K562 (cell line): Measurements from ENCODE around the gene LAMA2. TPM values are rescaled to one million over a fixed set of nuclear protein-coding genes. Genes with fewer than 3 reads are reported as not detected.

Experiments used
- ATAC-seq: fragments of 200-7000 bp; cut with Tn5 transposase; 3 replicates; pipeline ENCODE4 v1.9.1; 2020; ENCODE audit warnings: moderate library complexity
- BruUV-seq: library from RNA; stranded (reverse); fragments of 400-500 nt; replicated peaks from 2 replicates; lab custom pipeline; 2021; lab: Mats Ljungman, UMichigan
- CTCF ChIA-PET: fragments of 300-600 bp; formaldehyde crosslinking; extraction: SDS; loops from one replicate; lab custom pipeline; 2021; ENCODE audit warnings: low intra/inter-chr PET ratio; lab: Yijun Ruan, JAX
- POLR2A ChIA-PET: fragments of 300-600, 350-650 bp; sonication (Branson Sonifier 250); formaldehyde crosslinking; extraction: SDS; loops from one replicate; lab custom pipeline; 2021; ENCODE audit warnings: antibody characterized with exemption, inconsistent platforms; lab: Yijun Ruan, JAX
- DNase-seq, 4 experiments: peaks; one replicate each; pipeline versions ENCODE4 v3.0.0 to v3.0.0-alpha.2; 2011 to 2018; ENCODE audit warnings: low spot score in 3 of 4, mixed read lengths in 3 of 4; ENCODE audit errors: extremely low read depth in 1 of 4
- FAIRE-seq: peaks from 2 replicates; lab custom pipeline; 2011; peaks lifted over from hg19 to GRCh38; lab: Jason Lieb, UNC
- H2AFZ ChIP-seq: 2 replicates; pipeline ENCODE4 v1.6.0; 2011; ENCODE audit warnings: low read depth, low read length, control low read depth, inconsistent platforms
- H3K27ac ChIP-seq: fragments of 200-600 bp; 3 replicates; pipeline ENCODE4 v1.8.0; 2011; ENCODE audit warnings: low read depth, mild to moderate bottlenecking, control low read depth, inconsistent platforms, low read length, moderate library complexity, mixed read lengths; ENCODE audit errors: extremely low read depth
- H3K27me3 ChIP-seq, 2 experiments: fragments of 300-600 bp in 1 of 2; 2 replicates in 1 of 2; 3 replicates in 1 of 2; pipeline versions ENCODE4 v1.6.0 to v1.8.0; 2011; ENCODE audit warnings: inconsistent platforms in 2 of 2, low read length in 2 of 2, mild to moderate bottlenecking in 1 of 2, mixed read lengths in 1 of 2, moderate library complexity in 1 of 2; ENCODE audit not compliant: control insufficient read depth in 2 of 2, insufficient read depth in 2 of 2
- H3K36me3 ChIP-seq: fragments of 300-600 bp; 3 replicates; pipeline ENCODE4 v1.8.0; 2011; ENCODE audit warnings: mild to moderate bottlenecking, low read length, inconsistent platforms; ENCODE audit not compliant: control insufficient read depth, insufficient read depth
- H3K4me1 ChIP-seq, 2 experiments: fragments of 200-600 bp in 1 of 2; replicated peaks in 1 of 2; 2 replicates in 1 of 2; 3 replicates in 1 of 2; pipeline versions ENCODE4 v1.5.1 to v1.8.0; 2011; ENCODE audit warnings: inconsistent platforms in 2 of 2, low read length in 2 of 2, mild to moderate bottlenecking in 1 of 2, mixed read lengths in 1 of 2, moderate library complexity in 1 of 2; ENCODE audit not compliant: control insufficient read depth in 2 of 2, insufficient read depth in 2 of 2
- H3K4me2 ChIP-seq: 2 replicates; pipeline ENCODE4 v1.6.1; 2011; ENCODE audit warnings: low read length, control low read depth, inconsistent platforms, mixed read lengths; ENCODE audit not compliant: insufficient read depth
- H3K4me3 ChIP-seq: fragments of 200-600 bp; sonication (generic), shearing (Covaris generic); 2 replicates; pipeline ENCODE4 v1.5.1; 2016; ENCODE audit warnings: control low read depth, inconsistent platforms
- H3K79me2 ChIP-seq: fragments of 200-600 bp; 3 replicates; pipeline ENCODE4 v1.8.0; 2011; ENCODE audit warnings: low read length, inconsistent platforms; ENCODE audit not compliant: control insufficient read depth, insufficient read depth
- H3K9ac ChIP-seq, 2 experiments: 2 replicates each; pipeline versions ENCODE4 v1.6.0 to v1.6.1; 2011; ENCODE audit warnings: low read depth in 2 of 2, low read length in 2 of 2, control low read depth in 1 of 2, inconsistent platforms in 1 of 2, mild to moderate bottlenecking in 1 of 2, mixed read lengths in 1 of 2; ENCODE audit not compliant: insufficient read depth in 1 of 2
- H3K9me1 ChIP-seq: one replicate; pipeline ENCODE4 v1.6.0; 2011; ENCODE audit warnings: inconsistent platforms, mild to moderate bottlenecking, low read length, moderate library complexity; ENCODE audit not compliant: control insufficient read depth, insufficient read depth
- H3K9me3 ChIP-seq: replicated peaks from 2 replicates; pipeline ENCODE4 v1.5.1; 2011; ENCODE audit warnings: low read depth, low read length, inconsistent platforms; ENCODE audit not compliant: control insufficient read depth, insufficient read depth
- H4K20me1 ChIP-seq: replicated peaks from 2 replicates; pipeline ENCODE4 v1.6.1; 2011; ENCODE audit warnings: low read length, inconsistent platforms, mixed read lengths; ENCODE audit not compliant: control insufficient read depth, insufficient read depth
- CREB3 ChIP-seq: fragments of 450-650 bp; conservative IDR thresholded peaks from 2 replicates; pipeline ENCODE4 v1.6.1; 2016; ENCODE audit warnings: missing genetic modification characterization, low read depth, mild to moderate bottlenecking, missing compliant biosample characterization, moderate library complexity
- CTCF ChIP-seq, 3 experiments: IDR thresholded peaks in 2 of 3; conservative IDR thresholded peaks in 1 of 3; 2 replicates each; pipeline ENCODE4 v1.5.1; 2011 to 2012; ENCODE audit warnings: low read length in 3 of 3, mild to moderate bottlenecking in 3 of 3, control low read depth in 2 of 3, improper control_type of control experiment in 1 of 3, inconsistent platforms in 1 of 3, low read depth in 1 of 3, mixed read lengths in 1 of 3, moderate library complexity in 1 of 3; ENCODE audit not compliant: insufficient read depth in 2 of 3
- ZNF184 ChIP-seq: sonication (generic); formaldehyde crosslinking; IDR thresholded peaks from 2 replicates; pipeline ENCODE4 v1.5.0; 2020; ENCODE audit warnings: missing genetic modification reagents
- ZNF253 ChIP-seq: fragments of 250-450 bp; sonication (Bioruptor Pico); conservative IDR thresholded peaks from 2 replicates; pipeline ENCODE4 v1.6.1; 2021; ENCODE audit warnings: mild to moderate bottlenecking
- ZNF785 ChIP-seq: fragments of 250-450 bp; sonication (Bioruptor Pico); IDR thresholded peaks from 2 replicates; pipeline ENCODE4 v1.4.0; 2020; ENCODE audit warnings: mild to moderate bottlenecking
- WGBS: fragments of 100-300 bp; shearing (Covaris generic); methylation state at CpG from one replicate; pipeline ENCODE4 v1.1.6; 2016; ENCODE audit warnings: low coverage, mixed read lengths; ENCODE audit not compliant: insufficient coverage; ENCODE audit errors: missing lambda C conversion rate; 5-methylcytosine and 5-hydroxymethylcytosine counted together
- in situ Hi-C: fragments of 300-500 bp; cut with MboI; formaldehyde crosslinking; loops from 4 replicates; pipeline ENCODE4 v1.15.0; 2018; ENCODE audit warnings: inconsistent platforms, mixed read lengths
- intact Hi-C: fragments of 100-400 bp; cut with micrococcal nuclease; formaldehyde crosslinking; loops from 2 replicates; pipeline ENCODE4 v1.14.2; 2022
- polyA plus RNA-seq, 8 experiments: library from polyadenylated mRNA; depleted of rRNA in 4 of 8; stranded (reverse) in 5 of 8; unstranded in 3 of 8; fragments of >200 nt; fragmentation: Nextera tagmentation in 2 of 8; fragmentation: Illumina TruSeq in 1 of 8; extraction: Ambion mirVana in 2 of 8; extraction: Trizol in 1 of 8; gene quantifications; 2 replicates each; pipeline versions ENCODE4 v1.2.1 to v1.2.3, GENCODE V29; 2011 to 2014; ENCODE audit warnings: inconsistent platforms in 1 of 8, missing spikeins in 1 of 8
- total RNA-seq, 7 experiments: library from RNA; depleted of rRNA in 6 of 7; stranded (reverse); fragments of >200 nt in 6 of 7; fragmentation: Illumina TruSeq in 2 of 7; extraction: Trizol in 2 of 7; gene quantifications; 2 replicates each; pipeline versions ENCODE4 v1.2.1 to v1.2.3, GENCODE V29; 2011 to 2021; ENCODE audit warnings: low replicate concordance in 1 of 7

Gene LAMA2
- total and polyA plus RNA-seq, 9 of the 15 experiments (the other 6 are each of a cell fraction or from before 2014, with no cell fraction given), result 0.04 to 1.5 (median 0.36) TPM

GRCh38 chr6:129033180-129033579, 150.2 kb downstream of the LAMA2 start (continued):
- TF ChIP-seq CTCF (IDR thresholded peaks at IDR 0.05 in 2 of 3, conservative IDR thresholded peaks at IDR 0.05 in 1 of 3; ENCODE audit: insufficient read depth in 2 of 3, low read depth in 1 of 3, low read length in 3 of 3), result no peak
- TF ChIP-seq ZNF184 (CRISPR knock-in tag), result no peak
- TF ChIP-seq ZNF785 (CRISPR knock-in tag), result no peak

GRCh38 chr6:129033581-129033980, 150.6 kb downstream of the LAMA2 start:
- ATAC-seq (no peak), FAIRE-seq (no peak)

More at GRCh38 chr6:129033581-129033980, 150.6 kb downstream of the LAMA2 start:
- in situ Hi-C loops, result no loop called here
- Histone ChIP-seq H3K9me3 (no peaks in the 10 kb centered on the region), H4K20me1 (no peaks in the 10 kb centered on the region), H3K4me3 (no peak overlapping the region), H3K9ac (no peak overlapping the region)
- WGBS, result 6% methylated on average over 2 of the region's 2 CpGs
- TF ChIP-seq ZNF253, result no peak
- TF ChIP-seq CREB3, result no peak
- TF ChIP-seq, all 486 proteins: peak for 0
- Histone ChIP-seq H3K9me1 (no peaks in the 10 kb centered on the region), H3K4me1 (no peaks in the 10 kb centered on the region), H3K27me3 (no peaks in the 10 kb centered on the region), H3K4me2 (no peak overlapping the region), H3K36me3 (no peaks in the 10 kb centered on the region), H3K27ac (no peak overlapping the region), H3K79me2 (no peaks in the 10 kb centered on the region), H2AFZ (no peak overlapping the region)
- POLR2A ChIA-PET, result interaction anchor here (0.7 kb wide), 1 partner anchor 129 kb away, joined by 3 read pairs; no protein-coding TSS in a partner anchor
- CTCF ChIA-PET, result no interaction called here
- no peak for DNase-seq
- intact Hi-C loops, result no loop called here
- BruUV-seq, result no TSS peak
